Metanephros (tissue), 2 donors: Measurements from ENCODE around the gene ANO2. TPM values are rescaled to one million over a fixed set of nuclear protein-coding genes. Genes with fewer than 3 reads are reported as not detected.

Experiments
- small RNA-seq: library from RNA; depleted of rRNA; stranded (forward); fragments of <200 nt; gene quantifications from one replicate; pipeline ENCODE3, GENCODE V24; 2014; ENCODE audit warnings: low replicate concordance
- total RNA-seq: library from RNA; depleted of rRNA; stranded (reverse); fragments of >200 nt; gene quantifications from one replicate; pipeline ENCODE4 v1.2.3, GENCODE V29; 2014

The ANO2 gene
- 4.9 TPM for total RNA-seq

GRCh38 chr12:5945071-5946008 lies at the start of gene ANO2:
Gene ANO2 (minus strand): TSS chr12:5945259. CDS start chr12:5945217, 42 bp downstream.

Small RNAs within 50 kb of the gene (small RNA-seq; reads per million reads assigned to genes)
- gene AC137627.1: not detected

Other genes starting within 250 kb of the ANO2 start
- 34.8 TPM for gene VWF, start 179.4 kb upstream of the ANO2 start, total RNA-seq